ENCODE results near the gene TINAG.

DNA sequence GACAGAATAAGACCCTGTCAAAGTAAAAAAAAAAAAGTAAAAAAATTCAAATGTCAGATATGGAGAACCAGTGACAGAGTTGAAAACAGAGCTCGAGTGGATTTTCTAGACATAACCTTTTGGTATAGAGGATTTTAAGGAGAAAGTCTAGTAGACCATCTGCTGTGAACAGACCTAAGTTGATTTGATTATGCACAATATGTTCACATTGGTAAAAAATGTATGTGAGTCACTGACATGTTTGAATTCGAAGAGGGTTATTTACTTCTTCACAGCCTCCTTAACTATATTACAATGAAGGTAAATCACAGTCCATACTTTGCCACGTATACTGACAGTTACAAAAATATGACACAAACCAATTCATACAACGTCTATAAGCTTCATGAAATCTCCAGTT, 7.4 kb downstream of the TINAG start:
- TF ChIP-seq, protein P1, sequence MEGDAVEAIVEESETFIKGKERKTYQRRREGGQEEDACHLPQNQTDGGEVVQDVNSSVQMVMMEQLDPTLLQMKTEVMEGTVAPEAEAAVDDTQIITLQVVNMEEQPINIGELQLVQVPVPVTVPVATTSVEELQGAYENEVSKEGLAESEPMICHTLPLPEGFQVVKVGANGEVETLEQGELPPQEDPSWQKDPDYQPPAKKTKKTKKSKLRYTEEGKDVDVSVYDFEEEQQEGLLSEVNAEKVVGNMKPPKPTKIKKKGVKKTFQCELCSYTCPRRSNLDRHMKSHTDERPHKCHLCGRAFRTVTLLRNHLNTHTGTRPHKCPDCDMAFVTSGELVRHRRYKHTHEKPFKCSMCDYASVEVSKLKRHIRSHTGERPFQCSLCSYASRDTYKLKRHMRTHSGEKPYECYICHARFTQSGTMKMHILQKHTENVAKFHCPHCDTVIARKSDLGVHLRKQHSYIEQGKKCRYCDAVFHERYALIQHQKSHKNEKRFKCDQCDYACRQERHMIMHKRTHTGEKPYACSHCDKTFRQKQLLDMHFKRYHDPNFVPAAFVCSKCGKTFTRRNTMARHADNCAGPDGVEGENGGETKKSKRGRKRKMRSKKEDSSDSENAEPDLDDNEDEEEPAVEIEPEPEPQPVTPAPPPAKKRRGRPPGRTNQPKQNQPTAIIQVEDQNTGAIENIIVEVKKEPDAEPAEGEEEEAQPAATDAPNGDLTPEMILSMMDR (IDR thresholded peaks at IDR 0.05) = no peak
- TF ChIP-seq POLR2A (IDR thresholded peaks at IDR 0.05) = no peak

Data from thyroid gland (tissue), 4 donors.